Keratinocyte (primary cell): ENCODE data around the gene SIM2. TPM values are rescaled to one million over a fixed set of nuclear protein-coding genes. Genes with fewer than 3 reads are reported as not detected.

Source experiments
- DNase-seq: peaks from one replicate; pipeline ENCODE4 v3.0.0-alpha.2; 2011; ENCODE audit warnings: low read depth, missing footprints, low spot score
- FAIRE-seq: peaks from 2 replicates; lab custom pipeline; 2011; peaks lifted over from hg19 to GRCh38; lab: Jason Lieb, UNC
- H2AFZ ChIP-seq: 2 replicates; pipeline ENCODE4 v1.6.0; 2012; ENCODE audit warnings: low read length, control low read depth, inconsistent platforms; ENCODE audit not compliant: control insufficient read depth
- H3K27ac ChIP-seq: 2 replicates; pipeline ENCODE4 v1.5.1; 2011; ENCODE audit warnings: low read length; ENCODE audit not compliant: control insufficient read depth, insufficient read depth
- H3K27me3 ChIP-seq: 3 replicates; pipeline ENCODE4 v1.6.0; 2011; ENCODE audit warnings: low read length; ENCODE audit not compliant: control insufficient read depth, insufficient read depth; ENCODE audit errors: extremely low read depth
- H3K36me3 ChIP-seq, 2 experiments: 2 replicates in 1 of 2; 3 replicates in 1 of 2; pipeline ENCODE4 v1.5.1; 2011; ENCODE audit warnings: low read length in 2 of 2, mild to moderate bottlenecking in 1 of 2; ENCODE audit not compliant: control insufficient read depth in 2 of 2, insufficient read depth in 2 of 2; ENCODE audit errors: extremely low read depth in 1 of 2
- H3K4me1 ChIP-seq: 3 replicates; pipeline ENCODE4 v1.5.1; 2011; ENCODE audit warnings: low read length; ENCODE audit not compliant: control insufficient read depth, insufficient read depth; ENCODE audit errors: extremely low read depth
- H3K4me2 ChIP-seq: 3 replicates; pipeline ENCODE4 v1.6.0; 2011; ENCODE audit warnings: low read depth, low read length; ENCODE audit not compliant: control insufficient read depth, insufficient read depth; ENCODE audit errors: extremely low read depth
- H3K4me3 ChIP-seq, 3 experiments: fragments of 200-600 bp in 1 of 3; sonication (generic) in 1 of 3; 2 replicates in 2 of 3; 3 replicates in 1 of 3; pipeline ENCODE4 v1.5.1; 2011 to 2016; ENCODE audit warnings: low read length in 3 of 3, mild to moderate bottlenecking in 3 of 3, control low read depth in 2 of 3, inconsistent platforms in 1 of 3, low read depth in 1 of 3, mixed read lengths in 1 of 3, mixed run types in 1 of 3, moderate library complexity in 1 of 3; ENCODE audit not compliant: control insufficient read depth in 2 of 3, insufficient read depth in 2 of 3; ENCODE audit errors: extremely low read depth in 1 of 3
- H3K79me2 ChIP-seq: 2 replicates; pipeline ENCODE4 v1.6.0; 2012; ENCODE audit warnings: low read length; ENCODE audit not compliant: control insufficient read depth, insufficient read depth
- H3K9ac ChIP-seq: 3 replicates; pipeline ENCODE4 v1.6.0; 2011; ENCODE audit warnings: low read length; ENCODE audit not compliant: control insufficient read depth, insufficient read depth; ENCODE audit errors: extremely low read depth
- H3K9me1 ChIP-seq: 3 replicates; pipeline ENCODE4 v1.6.0; 2011; ENCODE audit warnings: low read length; ENCODE audit not compliant: control insufficient read depth, insufficient read depth; ENCODE audit errors: extremely low read depth
- H3K9me3 ChIP-seq: 2 replicates; pipeline ENCODE4 v1.5.1; 2012; ENCODE audit warnings: low read depth, low read length; ENCODE audit not compliant: control insufficient read depth
- H4K20me1 ChIP-seq: 3 replicates; pipeline ENCODE4 v1.6.0; 2011; ENCODE audit warnings: low read length; ENCODE audit not compliant: control insufficient read depth, insufficient read depth; ENCODE audit errors: extremely low read depth
- EZH2 ChIP-seq: IDR thresholded peaks from one replicate; pipeline ENCODE4 v1.6.1; 2012; ENCODE audit warnings: inconsistent platforms, mild to moderate bottlenecking, low read length, moderate library complexity
- dilution Hi-C: fragments of 300-500 bp; cut with MboI; formaldehyde crosslinking; loops from one replicate; pipeline ENCODE4 v1.7.0; 2020; ENCODE audit warnings: low sequenced_read_pairs; ENCODE audit not compliant: extremely low pct_ligation_motif_present
- polyA plus RNA-seq, 5 experiments: library from polyadenylated mRNA; depleted of rRNA in 3 of 5; stranded (reverse) in 3 of 5; stranded (forward) in 1 of 5; unstranded in 1 of 5; fragments of >200 nt; gene quantifications; 1 replicate in 1 of 5; 2 replicates in 3 of 5; 3 replicates in 1 of 5; pipeline versions ENCODE4 v1.2.1 to v1.2.3, GENCODE V29; 2011 to 2012; ENCODE audit warnings: missing spikeins in 2 of 5, low read depth in 1 of 5, low replicate concordance in 1 of 5
- TF ChIP-seq, protein P1 (sequence below), 3 experiments: IDR thresholded peaks in 1 of 3; conservative IDR thresholded peaks in 1 of 3; optimal IDR thresholded peaks in 1 of 3; 2 replicates in 2 of 3; 3 replicates in 1 of 3; pipeline versions ENCODE3 to v1.5.1; 2011; ENCODE audit warnings: low read length in 3 of 3, mild to moderate bottlenecking in 3 of 3, moderate library complexity in 2 of 3, control low read depth in 1 of 3, inconsistent platforms in 1 of 3; ENCODE audit not compliant: insufficient read depth in 2 of 3; ENCODE audit errors: extremely low read depth in 1 of 3

Gene SIM2
- polyA plus RNA-seq, 1 donor (not counting 4 experiments of a cell fraction or from before 2014, with no cell fraction given), result 0.05 TPM

GRCh38 chr21:36728371-36729111 lies 29.6 kb downstream of the SIM2 start:
- H3K4me1 ChIP-seq, result no peaks in the 10 kb centered on the region
- DNase-seq (no peak), FAIRE-seq (no peak)
- H3K4me3 ChIP-seq, result no peak overlapping the region
- no peak overlapping the region for H2AFZ ChIP-seq
- TF ChIP-seq, protein P1, sequence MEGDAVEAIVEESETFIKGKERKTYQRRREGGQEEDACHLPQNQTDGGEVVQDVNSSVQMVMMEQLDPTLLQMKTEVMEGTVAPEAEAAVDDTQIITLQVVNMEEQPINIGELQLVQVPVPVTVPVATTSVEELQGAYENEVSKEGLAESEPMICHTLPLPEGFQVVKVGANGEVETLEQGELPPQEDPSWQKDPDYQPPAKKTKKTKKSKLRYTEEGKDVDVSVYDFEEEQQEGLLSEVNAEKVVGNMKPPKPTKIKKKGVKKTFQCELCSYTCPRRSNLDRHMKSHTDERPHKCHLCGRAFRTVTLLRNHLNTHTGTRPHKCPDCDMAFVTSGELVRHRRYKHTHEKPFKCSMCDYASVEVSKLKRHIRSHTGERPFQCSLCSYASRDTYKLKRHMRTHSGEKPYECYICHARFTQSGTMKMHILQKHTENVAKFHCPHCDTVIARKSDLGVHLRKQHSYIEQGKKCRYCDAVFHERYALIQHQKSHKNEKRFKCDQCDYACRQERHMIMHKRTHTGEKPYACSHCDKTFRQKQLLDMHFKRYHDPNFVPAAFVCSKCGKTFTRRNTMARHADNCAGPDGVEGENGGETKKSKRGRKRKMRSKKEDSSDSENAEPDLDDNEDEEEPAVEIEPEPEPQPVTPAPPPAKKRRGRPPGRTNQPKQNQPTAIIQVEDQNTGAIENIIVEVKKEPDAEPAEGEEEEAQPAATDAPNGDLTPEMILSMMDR (optimal IDR thresholded peaks at IDR 0.05 in 1 of 3, IDR thresholded peaks at IDR 0.05 in 1 of 3, conservative IDR thresholded peaks at IDR 0.05 in 1 of 3; ENCODE audit: extremely low read depth in 1 of 3, insufficient read depth in 2 of 3, low read length in 3 of 3), result no peak
- H3K27ac ChIP-seq, result no peak overlapping the region
- no peaks in the 10 kb centered on the region for H3K9me3 ChIP-seq
- dilution Hi-C loops, result no loop called here
- no peak overlapping the region for H3K9ac ChIP-seq
- no peaks in the 10 kb centered on the region for H3K79me2 ChIP-seq
- H3K9me1 ChIP-seq, result no peaks in the 10 kb centered on the region
- no peak overlapping the region for H3K4me2 ChIP-seq
- no peaks in the 10 kb centered on the region for H4K20me1 ChIP-seq
- no peaks in the 10 kb centered on the region for H3K36me3 ChIP-seq
- H3K27me3 ChIP-seq, result peaks cover 12% of the 10 kb centered on the region

DNA sequence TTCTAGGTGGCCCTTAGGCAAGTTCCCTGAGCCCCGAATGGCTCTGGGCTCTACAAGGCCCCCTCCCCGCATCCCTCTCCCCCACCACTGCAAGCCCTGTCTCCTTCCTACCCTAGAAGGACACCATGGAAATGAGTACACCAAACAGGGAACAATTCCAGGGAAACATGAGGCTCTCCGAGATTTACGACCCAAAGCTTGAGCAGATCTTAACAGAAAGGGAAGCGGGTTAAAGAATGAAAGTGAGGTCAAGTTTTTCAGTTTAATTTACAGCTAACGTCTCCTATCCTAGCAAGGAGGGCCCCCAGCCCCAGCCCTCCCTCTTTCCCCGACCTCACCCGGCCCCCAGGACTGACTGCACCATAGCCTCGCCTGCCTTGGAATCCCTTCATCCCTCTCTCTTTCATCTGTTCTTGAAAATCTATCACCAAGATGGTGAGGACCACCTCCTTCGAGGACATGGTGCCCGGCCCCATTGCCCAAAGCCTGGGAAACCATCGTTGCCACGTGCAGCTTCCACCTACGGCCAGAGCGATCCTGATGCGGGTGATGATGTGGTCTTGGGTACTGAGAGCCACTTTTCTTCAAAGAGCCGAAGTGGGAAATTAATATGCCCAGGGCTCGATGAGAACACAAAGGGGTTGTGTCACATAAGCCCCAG lies 30.5 kb downstream of the SIM2 start:
- dilution Hi-C loops, result no loop called here
- Histone ChIP-seq H3K79me2 (no peaks in the 10 kb centered on the region), H4K20me1 (no peaks in the 10 kb centered on the region), H3K27ac (no peak overlapping the region), H3K9ac (no peak overlapping the region), H3K4me1 (no peaks in the 10 kb centered on the region), H3K9me1 (no peaks in the 10 kb centered on the region), H3K27me3 (peaks cover 12% of the 10 kb centered on the region), H3K36me3 (no peaks in the 10 kb centered on the region), H2AFZ (no peak overlapping the region), H3K9me3 (no peaks in the 10 kb centered on the region), H3K4me2 (no peak overlapping the region), H3K4me3 (no peak overlapping the region)
- no peak for FAIRE-seq
- DNase-seq, result no peak
- TF ChIP-seq, protein P1 (optimal IDR thresholded peaks at IDR 0.05 in 1 of 3, IDR thresholded peaks at IDR 0.05 in 1 of 3, conservative IDR thresholded peaks at IDR 0.05 in 1 of 3; ENCODE audit: extremely low read depth in 1 of 3, insufficient read depth in 2 of 3, low read length in 3 of 3), result no peak
- TF ChIP-seq EZH2, result no peak
